Osteocyte (in vitro differentiated cells): Measurements from ENCODE around the gene MLC1. TPM values are rescaled to one million over a fixed set of nuclear protein-coding genes. Genes with fewer than 3 reads are reported as not detected.

Source experiments
- DNase-seq: peaks from one replicate; pipeline ENCODE4 v3.0.0; 2021; ENCODE audit warnings: mixed read lengths; ENCODE audit not compliant: unreplicated experiment; ENCODE audit errors: extremely low spot score
- H3K27ac Mint-ChIP-seq: one replicate; pipeline ENCODE4 v1.8.0; 2021; ENCODE audit warnings: mild to moderate bottlenecking, mixed read lengths; ENCODE audit not compliant: unreplicated experiment
- H3K27me3 Mint-ChIP-seq: one replicate; pipeline ENCODE4 v1.8.0; 2021; ENCODE audit warnings: mixed read lengths; ENCODE audit not compliant: unreplicated experiment
- H3K36me3 Mint-ChIP-seq: one replicate; pipeline ENCODE4 v1.8.0; 2021; ENCODE audit warnings: mixed read lengths; ENCODE audit not compliant: unreplicated experiment
- H3K4me1 Mint-ChIP-seq: one replicate; pipeline ENCODE4 v1.8.0; 2021; ENCODE audit warnings: mixed read lengths; ENCODE audit not compliant: unreplicated experiment
- H3K4me3 Mint-ChIP-seq: one replicate; pipeline ENCODE4 v1.8.0; 2021; ENCODE audit warnings: mild to moderate bottlenecking, moderate library complexity, mixed read lengths; ENCODE audit not compliant: unreplicated experiment
- H3K9me3 Mint-ChIP-seq: one replicate; pipeline ENCODE4 v1.8.0; 2021; ENCODE audit warnings: mixed read lengths; ENCODE audit not compliant: unreplicated experiment
- total RNA-seq: library from RNA; stranded (reverse); gene quantifications from 2 replicates; pipeline ENCODE4 v1.2.1, GENCODE V29; 2021
- TF ChIP-seq, protein P1 (sequence below): fragments of 200-600 bp; sonication (generic); IDR thresholded peaks from 2 replicates; pipeline ENCODE4 v1.5.0; 2021; ENCODE audit warnings: antibody characterized with exemption, mild to moderate bottlenecking, moderate library complexity

Gene MLC1
- total RNA-seq, 1 donor from 2014 or later: not detected

DNA sequence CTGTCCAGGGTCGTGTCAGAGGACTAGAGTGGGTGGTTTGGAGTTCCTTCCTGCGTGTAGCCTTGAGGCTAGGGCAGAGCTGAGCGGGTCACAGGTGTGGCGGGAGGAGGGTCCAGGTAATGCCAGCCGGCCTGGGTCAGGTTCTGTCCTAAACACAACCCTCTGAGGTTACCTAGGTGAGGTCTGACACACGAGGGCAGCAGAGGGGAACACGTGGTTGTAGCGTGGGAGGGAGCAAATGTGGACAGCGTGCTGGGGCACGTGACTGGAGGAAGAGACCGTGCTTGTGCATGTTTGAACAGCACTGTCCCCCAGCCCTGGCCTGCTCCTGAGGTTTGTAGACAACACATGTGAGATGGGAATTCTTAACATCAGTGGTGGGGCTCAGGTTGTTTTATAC is 17.7 kb upstream of the MLC1 start:
- Mint-ChIP-seq H3K27ac (no peak overlapping the region), H3K27me3 (peaks cover 14% of the 10 kb centered on the region), H3K9me3 (no peaks in the 10 kb centered on the region), H3K36me3 (no peaks in the 10 kb centered on the region), H3K4me3 (no peak overlapping the region), H3K4me1 (peaks cover 11% of the 10 kb centered on the region)
- TF ChIP-seq, protein P1, sequence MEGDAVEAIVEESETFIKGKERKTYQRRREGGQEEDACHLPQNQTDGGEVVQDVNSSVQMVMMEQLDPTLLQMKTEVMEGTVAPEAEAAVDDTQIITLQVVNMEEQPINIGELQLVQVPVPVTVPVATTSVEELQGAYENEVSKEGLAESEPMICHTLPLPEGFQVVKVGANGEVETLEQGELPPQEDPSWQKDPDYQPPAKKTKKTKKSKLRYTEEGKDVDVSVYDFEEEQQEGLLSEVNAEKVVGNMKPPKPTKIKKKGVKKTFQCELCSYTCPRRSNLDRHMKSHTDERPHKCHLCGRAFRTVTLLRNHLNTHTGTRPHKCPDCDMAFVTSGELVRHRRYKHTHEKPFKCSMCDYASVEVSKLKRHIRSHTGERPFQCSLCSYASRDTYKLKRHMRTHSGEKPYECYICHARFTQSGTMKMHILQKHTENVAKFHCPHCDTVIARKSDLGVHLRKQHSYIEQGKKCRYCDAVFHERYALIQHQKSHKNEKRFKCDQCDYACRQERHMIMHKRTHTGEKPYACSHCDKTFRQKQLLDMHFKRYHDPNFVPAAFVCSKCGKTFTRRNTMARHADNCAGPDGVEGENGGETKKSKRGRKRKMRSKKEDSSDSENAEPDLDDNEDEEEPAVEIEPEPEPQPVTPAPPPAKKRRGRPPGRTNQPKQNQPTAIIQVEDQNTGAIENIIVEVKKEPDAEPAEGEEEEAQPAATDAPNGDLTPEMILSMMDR: no peak
- DNase-seq: no peak

GRCh38 chr22:50101870-50102565 is 16.8 kb upstream of the MLC1 start:
- Mint-ChIP-seq H3K9me3 (no peaks in the 10 kb centered on the region), H3K27me3 (peaks cover 19% of the 10 kb centered on the region), H3K4me3 (no peak overlapping the region), H3K36me3 (no peaks in the 10 kb centered on the region), H3K27ac (no peak overlapping the region), H3K4me1 (peaks cover 11% of the 10 kb centered on the region)
- no peak for DNase-seq
- TF ChIP-seq, protein P1: no peak

- no peaks in the 10 kb centered on the region for H3K9me3 Mint-ChIP-seq
- H3K27ac Mint-ChIP-seq: no peak overlapping the region
- H3K36me3 Mint-ChIP-seq: no peaks in the 10 kb centered on the region
- DNase-seq: no peak
- peaks cover 46% of the 10 kb centered on the region for H3K27me3 Mint-ChIP-seq
- no peaks in the 10 kb centered on the region for H3K4me1 Mint-ChIP-seq
- TF ChIP-seq, protein P1: no peak
- H3K4me3 Mint-ChIP-seq: no peak overlapping the region
Observed at GRCh38 chr22:50098052-50098451, 12.8 kb upstream of the MLC1 start.

- H3K27me3 Mint-ChIP-seq: peaks cover 30% of the 10 kb centered on the region
- no peak overlapping the region for H3K4me3 Mint-ChIP-seq
- H3K36me3 Mint-ChIP-seq: no peaks in the 10 kb centered on the region
- TF ChIP-seq, protein P1: no peak
- no peak for DNase-seq
- no peaks in the 10 kb centered on the region for H3K9me3 Mint-ChIP-seq
- no peaks in the 10 kb centered on the region for H3K4me1 Mint-ChIP-seq
- no peak overlapping the region for H3K27ac Mint-ChIP-seq
Observed at GRCh38 chr22:50092342-50092741, 7.1 kb upstream of the MLC1 start.

GRCh38 chr22:50091092-50091768 is 6.0 kb upstream of the MLC1 start:
- Mint-ChIP-seq H3K36me3 (no peaks in the 10 kb centered on the region), H3K27me3 (peaks cover 23% of the 10 kb centered on the region), H3K27ac (no peak overlapping the region), H3K4me3 (no peak overlapping the region), H3K9me3 (no peaks in the 10 kb centered on the region), H3K4me1 (no peaks in the 10 kb centered on the region)
- no peak for DNase-seq
- TF ChIP-seq, protein P1: no peak
